ENCODE data around the gene FAM210B.

- TF ChIP-seq CTCF (conservative IDR thresholded peaks at IDR 0.05 in 1 of 2, IDR thresholded peaks at IDR 0.05 in 1 of 2; ENCODE audit: low read depth in 1 of 2, low read length in 2 of 2), result no peak
- no peak for TF ChIP-seq EZH2 (IDR thresholded peaks at IDR 0.05; ENCODE audit: low read length, missing control alignments)
These were observed 698 bp downstream of the FAM210B start for GRCh38 chr20:56359212-56360132.
